ENCODE results near the gene GPR146.
A peak's percentile ranks its signal among the peaks of the same experiment; 100 is the strongest.

Gene GPR146

GRCh38 chr7:1080921-1081255 is 36.5 kb downstream of the GPR146 start:
- no peak for DNase-seq

- DNase-seq = no peak
Observed at GRCh38 chr7:1081336-1081735, 37.0 kb downstream of the GPR146 start.

GRCh38 chr7:1081931-1082401 is 37.6 kb downstream of the GPR146 start:
- no peak for DNase-seq

GRCh38 chr7:1083729-1084657 is 39.6 kb downstream of the GPR146 start:
- DNase-seq = no peak

GRCh38 chr7:1085266-1085665 is 40.9 kb downstream of the GPR146 start:
- DNase-seq = no peak

- no peak for DNase-seq
Observed at GRCh38 chr7:1085910-1086421, 41.6 kb downstream of the GPR146 start.

GRCh38 chr7:1086588-1087464 is 42.5 kb downstream of the GPR146 start:
- peak; percentile 57 for DNase-seq

GRCh38 chr7:1087465-1087814 is 43.1 kb downstream of the GPR146 start:
- no peak for DNase-seq

GRCh38 chr7:1087952-1088920 is 43.9 kb downstream of the GPR146 start, which contains the start of gene GPER1:
Gene GPER1 (plus strand): TSS chr7:1088113. CDS start chr7:1091729, 3,616 bp downstream.
- no peak for DNase-seq

GRCh38 chr7:1090236-1090635 is 45.9 kb downstream of the GPR146 start:
- DNase-seq = no peak

GRCh38 chr7:1090686-1091643 is 46.6 kb downstream of the GPR146 start:
- DNase-seq = no peak

GRCh38 chr7:1091644-1092027 is 47.3 kb downstream of the GPR146 start:
- DNase-seq = no peak

- no peak for DNase-seq
Observed at GRCh38 chr7:1092161-1092632, 47.9 kb downstream of the GPR146 start.

- no peak for DNase-seq
Observed at GRCh38 chr7:1092806-1093501, 48.6 kb downstream of the GPR146 start.

GRCh38 chr7:1093502-1093843 is 49.1 kb downstream of the GPR146 start:
- no peak for DNase-seq

- DNase-seq = no peak
Observed at GRCh38 chr7:1093916-1094508, 49.7 kb downstream of the GPR146 start.

GRCh38 chr7:1094870-1095269 is 50.5 kb downstream of the GPR146 start:
- DNase-seq = no peak

GRCh38 chr7:1095621-1096155 is 51.3 kb downstream of the GPR146 start:
- no peak for DNase-seq

All from NCI-H1436 (cell line).